ENCODE results near the gene POP5. TPM values are rescaled to one million over a fixed set of nuclear protein-coding genes. Genes with fewer than 3 reads are reported as not detected.
"Not testable (repeated sequence)": the region's sequence is repeated elsewhere in the genome, so short reads cannot be mapped to it uniquely, and the experiment has no call there.

The POP5 gene
- 37.4 TPM for polyA plus RNA-seq (2013, experiment 1 of 2; ENCODE audit: insufficient read length)
- 21.3 TPM for polyA plus RNA-seq (2013, experiment 2 of 2; ENCODE audit: insufficient read length)

GRCh38 chr12:120580787-120581723 is at the start of gene POP5:
TSS of gene POP5 (minus strand) at chr12:120581402. CDS start at chr12:120581362, 40 bp downstream.
- DNase-seq = peak; percentile 98

GRCh38 chr12:120630104-120630892 is 49.1 kb upstream of the POP5 start:
- DNase-seq = no peak

- DNase-seq = no peak
These were observed 47.7 kb upstream of the POP5 start for GRCh38 chr12:120628919-120629318.

- no peak for DNase-seq
These were observed 44.6 kb upstream of the POP5 start for GRCh38 chr12:120625557-120626419.

- no peak for DNase-seq
These were observed 39.4 kb upstream of the POP5 start for GRCh38 chr12:120620624-120621023.

GRCh38 chr12:120618954-120619615 is 37.9 kb upstream of the POP5 start:
- DNase-seq = no peak

- not testable (repeated sequence) for DNase-seq
These were observed 36.6 kb upstream of the POP5 start for GRCh38 chr12:120617767-120618166.

GRCh38 chr12:120617193-120617592 is 36.0 kb upstream of the POP5 start:
- not testable (repeated sequence) for DNase-seq

- DNase-seq = no peak
These were observed 33.6 kb upstream of the POP5 start for GRCh38 chr12:120614848-120615247.

- DNase-seq = not testable (repeated sequence)
These were observed 30.3 kb upstream of the POP5 start for GRCh38 chr12:120611534-120611933.

GRCh38 chr12:120610560-120610959 is 29.4 kb upstream of the POP5 start:
- DNase-seq = no peak

- not testable (repeated sequence) for DNase-seq
These were observed 21.2 kb upstream of the POP5 start for GRCh38 chr12:120602416-120602815.

GRCh38 chr12:120599672-120600552 is 18.7 kb upstream of the POP5 start:
- no peak for DNase-seq

GRCh38 chr12:120598674-120599463 is 17.7 kb upstream of the POP5 start:
- DNase-seq = peak; percentile 54

- no peak for DNase-seq
These were observed 16.7 kb upstream of the POP5 start for GRCh38 chr12:120597861-120598260.

GRCh38 chr12:120596901-120597300 is 15.7 kb upstream of the POP5 start:
- DNase-seq = no peak

- DNase-seq = no peak
These were observed 11.2 kb upstream of the POP5 start for GRCh38 chr12:120592121-120593049.

- DNase-seq = no peak
These were observed 9.7 kb upstream of the POP5 start for GRCh38 chr12:120590741-120591407.
